Adrenal gland (tissue), 12 donors: ENCODE measurements around the gene ALPK3. TPM values are rescaled to one million over a fixed set of nuclear protein-coding genes. Genes with fewer than 3 reads are reported as not detected.

Experiments
- DNase-seq, 7 donors: peaks; one replicate each; pipeline ENCODE4 v3.0.0-alpha.2; 2019 to 2020
- H3K27ac ChIP-seq, 5 donors: fragments of 200-600 bp; sonication (generic) in 4 of 5; 1 replicate in 3 of 5; 2 replicates in 2 of 5; pipeline versions ENCODE4 v1.5.1 to v1.8.0; 2016 to 2020; ENCODE audit warnings: mild to moderate bottlenecking in 1 of 5
- H3K27me3 ChIP-seq: fragments of 200-600 bp; 2 replicates; pipeline ENCODE4 v1.8.0; 2021
- H3K36me3 ChIP-seq, 2 donors: fragments of 200-600 bp; replicated peaks in 1 of 2; 1 replicate in 1 of 2; 2 replicates in 1 of 2; pipeline versions ENCODE4 v1.5.1 to v1.8.0; 2018 to 2022
- H3K4me1 ChIP-seq, 2 donors: fragments of 200-600 bp; replicated peaks in 1 of 2; 1 replicate in 1 of 2; 2 replicates in 1 of 2; pipeline versions ENCODE4 v1.5.1 to v1.8.0; 2018 to 2021
- H3K4me3 ChIP-seq, 4 donors: fragments of 200-600 bp; sonication (generic) in 3 of 4; one replicate each; pipeline ENCODE4 v1.5.1; 2016 to 2018
- H3K9me3 ChIP-seq, 3 donors: fragments of 200-600 bp; sonication (generic) in 1 of 3; replicated peaks in 1 of 3; 1 replicate in 2 of 3; 2 replicates in 1 of 3; pipeline versions ENCODE4 v1.5.1 to v1.8.0; 2016 to 2021
- CTCF ChIP-seq, 6 experiments: fragments of 450-650 bp in 4 of 6; fragments of 200-600 bp in 2 of 6; sonication (generic) in 1 of 6; IDR thresholded peaks; 1 replicate in 5 of 6; 2 replicates in 1 of 6; pipeline versions ENCODE4 v1.5.1 to v1.8.0; 2016 to 2021; ENCODE audit warnings: antibody characterized with exemption in 6 of 6, mild to moderate bottlenecking in 2 of 6, moderate library complexity in 1 of 6
- POLR2A ChIP-seq, 2 donors: fragments of 450-650 bp; IDR thresholded peaks; one replicate each; pipeline ENCODE4 v1.6.1; 2017; ENCODE audit warnings: antibody characterized with exemption in 2 of 2, mild to moderate bottlenecking in 2 of 2, moderate library complexity in 1 of 2
- WGBS, 4 donors: extraction: QIAGEN DNeasy Blood & Tissue Kit in 2 of 4; methylation state at CpG; one replicate each; pipeline versions ENCODE4 v1.1.5 to v1.1.7; 2013 to 2017; 5-methylcytosine and 5-hydroxymethylcytosine counted together
- intact Hi-C, 2 donors: fragments of 100-400 bp; cut with DNase I; formaldehyde crosslinking; loops; one replicate each; pipeline versions ENCODE4 v1.14.1 to v1.15.0; 2022 to 2023
- polyA plus RNA-seq, 3 donors: library from polyadenylated mRNA; stranded (reverse); fragments of 200-250 nt in 2 of 3; fragments of 350-450 nt in 1 of 3; fragmentation: Illumina TruSeq in 1 of 3; extraction: RNeasy Lipid Tissue Mini Kit (QIAGEN cat#74804) in 1 of 3; gene quantifications; one replicate each; pipeline ENCODE4 v1.2.3, GENCODE V29; 2013 to 2014
- total RNA-seq, 9 donors: library from RNA; depleted of rRNA in 4 of 9; stranded (reverse); fragments of >200 nt in 4 of 9; fragments of 120-200 nt in 1 of 9; fragmentation: NEBNext Ultra II Directional in 1 of 9; extraction: Animal tissue kit (Norgen Biotek cat#: 25700) in 1 of 9; gene quantifications; one replicate each; pipeline versions ENCODE4 v1.1.0 to v1.2.4, GENCODE V29; 2013 to 2023
- donor health status: healthy with polysubstance abuse.
- donor health status: Bipolar disorder and iron deficiency.
- donor health status: DM: yes; HTN: yes; CAD: no.
- donor health status: DM: no; HTN: no; CAD: no.
- donor health status: DM: no; HTN: no; CAD: no.
- donor health status: DM: yes; HTN: yes; CAD: no.

ALPK3 gene
- total and polyA plus RNA-seq, 12 donors: 5.8 to 39.3 (median 15.9) TPM

GRCh38 chr15:84891339-84891738 lies 74.2 kb downstream of the ALPK3 start:
- no peak for TF ChIP-seq POLR2A (IDR thresholded peaks at IDR 0.05)
- TF ChIP-seq CTCF (IDR thresholded peaks at IDR 0.05): no peak
- Histone ChIP-seq H3K36me3 (no peaks in the 10 kb centered on the region), H3K9me3 (no peaks in the 10 kb centered on the region), H3K27me3 (no peaks in the 10 kb centered on the region), H3K27ac (no peak overlapping the region), H3K4me3 (no peak overlapping the region), H3K4me1 (no peaks in the 10 kb centered on the region)
- intact Hi-C loops: no loop called here
- DNase-seq: no peak
- WGBS, 4 donors: 71 to 83% (median 81%) methylated on average over 6 of the region's 6 CpGs

GRCh38 chr15:84892786-84893307 lies 75.7 kb downstream of the ALPK3 start:
- no peaks in the 10 kb centered on the region for H3K4me1 ChIP-seq
- TF ChIP-seq POLR2A (IDR thresholded peaks at IDR 0.05): no peak
- TF ChIP-seq CTCF (IDR thresholded peaks at IDR 0.05): no peak
- no peak for DNase-seq

DNA sequence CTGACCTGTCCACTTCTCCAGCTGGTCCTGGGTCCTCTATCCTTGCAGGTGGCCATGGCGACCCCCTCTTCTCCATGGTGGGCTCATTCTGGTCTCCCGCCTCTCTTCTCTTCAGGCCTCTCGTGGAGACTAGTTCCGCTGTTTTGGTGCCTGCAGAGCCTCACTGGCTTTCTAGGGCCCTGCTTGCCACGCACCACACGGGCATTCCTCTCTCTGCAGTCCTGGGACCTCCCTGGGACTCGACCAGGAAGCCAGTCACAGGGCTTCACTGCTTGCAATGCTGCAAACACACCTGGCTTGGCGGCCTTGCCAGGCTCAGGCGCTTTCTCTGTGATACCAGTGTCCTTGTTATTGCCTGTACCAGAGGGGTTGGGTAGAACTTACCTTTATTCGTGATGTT lies 76.5 kb downstream of the ALPK3 start:
- no peak for DNase-seq
- no peaks in the 10 kb centered on the region for H3K27me3 ChIP-seq
- intact Hi-C loops: no loop called here
- 81 to 90% (median 85%) methylated on average over 10 of the region's 10 CpGs for WGBS, 4 donors
- no peak overlapping the region for H3K27ac ChIP-seq
- TF ChIP-seq POLR2A (IDR thresholded peaks at IDR 0.05) (no peak), CTCF (IDR thresholded peaks at IDR 0.05) (no peak)
- no peaks in the 10 kb centered on the region for H3K4me1 ChIP-seq
- H3K9me3 ChIP-seq: no peaks in the 10 kb centered on the region
- no peaks in the 10 kb centered on the region for H3K36me3 ChIP-seq
- no peak overlapping the region for H3K4me3 ChIP-seq

More at GRCh38 chr15:84892786-84893307, 75.7 kb downstream of the ALPK3 start:
- Histone ChIP-seq H3K4me3 (no peak overlapping the region), H3K27ac (no peak overlapping the region), H3K27me3 (no peaks in the 10 kb centered on the region), H3K36me3 (no peaks in the 10 kb centered on the region), H3K9me3 (no peaks in the 10 kb centered on the region)
- WGBS, 4 donors: 91 to 98% (median 93%) methylated on average over 6 to 10 of the region's 10 CpGs
- intact Hi-C loops: no loop called here

GRCh38 chr15:84894736-84895425 lies 77.7 kb downstream of the ALPK3 start:
- H3K9me3 ChIP-seq: no peaks in the 10 kb centered on the region
- H3K4me1 ChIP-seq: no peaks in the 10 kb centered on the region
- H3K27me3 ChIP-seq: no peaks in the 10 kb centered on the region
- H3K27ac ChIP-seq: no peak overlapping the region
- no peak for DNase-seq
- 83 to 92% (median 88%) methylated on average over 9 to 12 of the region's 12 CpGs for WGBS, 4 donors
- intact Hi-C loops: no loop called here
- H3K4me3 ChIP-seq: no peak overlapping the region
- TF ChIP-seq CTCF (IDR thresholded peaks at IDR 0.05): no peak
- TF ChIP-seq POLR2A (IDR thresholded peaks at IDR 0.05): no peak
- H3K36me3 ChIP-seq: no peaks in the 10 kb centered on the region
